Ammon's horn (tissue), 1 donor: ENCODE data around the gene CSK.

Experiments
- DNase-seq: peaks from one replicate; pipeline ENCODE4 v3.0.0-alpha.2; 2016; ENCODE audit warnings: low spot score

CSK gene

DNA sequence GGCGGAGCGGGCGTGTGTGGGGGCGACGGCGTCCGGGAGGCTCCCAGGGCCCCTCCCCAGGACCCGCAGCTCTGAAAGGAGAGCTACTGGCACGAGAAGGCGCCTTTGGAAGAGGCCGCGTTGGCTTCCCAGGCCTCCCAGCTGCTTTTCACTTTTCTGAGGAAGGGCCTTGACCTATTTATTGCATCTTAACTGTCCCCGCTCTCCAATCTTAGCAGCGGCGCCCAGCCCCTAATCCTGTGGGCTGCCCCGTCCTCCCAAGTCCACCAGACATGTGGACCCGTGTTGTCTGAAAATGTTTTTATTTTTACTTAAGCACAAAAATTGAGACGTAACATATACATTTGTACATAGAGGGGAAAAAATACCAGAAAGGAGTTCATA is 61.6 kb downstream of the CSK start:
- no peak for DNase-seq

DNA sequence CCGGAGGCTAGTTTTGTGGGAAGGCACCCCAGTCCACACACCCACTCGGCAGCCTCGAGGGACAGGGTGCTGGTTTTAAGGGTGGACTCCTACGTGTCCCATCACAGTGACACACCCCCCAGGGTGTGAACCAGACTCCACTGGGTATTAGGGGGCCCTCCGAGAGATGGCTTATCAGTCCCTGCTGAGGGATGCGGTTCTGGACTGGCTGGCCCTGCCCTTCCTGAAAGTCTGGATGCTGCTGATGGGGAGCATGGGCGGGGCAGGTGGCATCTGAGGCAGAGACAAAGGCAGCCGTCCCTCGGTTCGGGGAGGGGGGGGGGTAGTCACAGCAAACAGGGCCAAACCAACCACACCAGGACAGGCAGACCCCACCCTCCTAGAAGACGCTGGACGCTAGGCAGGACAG is 62.0 kb downstream of the CSK start:
- DNase-seq = no peak

DNA sequence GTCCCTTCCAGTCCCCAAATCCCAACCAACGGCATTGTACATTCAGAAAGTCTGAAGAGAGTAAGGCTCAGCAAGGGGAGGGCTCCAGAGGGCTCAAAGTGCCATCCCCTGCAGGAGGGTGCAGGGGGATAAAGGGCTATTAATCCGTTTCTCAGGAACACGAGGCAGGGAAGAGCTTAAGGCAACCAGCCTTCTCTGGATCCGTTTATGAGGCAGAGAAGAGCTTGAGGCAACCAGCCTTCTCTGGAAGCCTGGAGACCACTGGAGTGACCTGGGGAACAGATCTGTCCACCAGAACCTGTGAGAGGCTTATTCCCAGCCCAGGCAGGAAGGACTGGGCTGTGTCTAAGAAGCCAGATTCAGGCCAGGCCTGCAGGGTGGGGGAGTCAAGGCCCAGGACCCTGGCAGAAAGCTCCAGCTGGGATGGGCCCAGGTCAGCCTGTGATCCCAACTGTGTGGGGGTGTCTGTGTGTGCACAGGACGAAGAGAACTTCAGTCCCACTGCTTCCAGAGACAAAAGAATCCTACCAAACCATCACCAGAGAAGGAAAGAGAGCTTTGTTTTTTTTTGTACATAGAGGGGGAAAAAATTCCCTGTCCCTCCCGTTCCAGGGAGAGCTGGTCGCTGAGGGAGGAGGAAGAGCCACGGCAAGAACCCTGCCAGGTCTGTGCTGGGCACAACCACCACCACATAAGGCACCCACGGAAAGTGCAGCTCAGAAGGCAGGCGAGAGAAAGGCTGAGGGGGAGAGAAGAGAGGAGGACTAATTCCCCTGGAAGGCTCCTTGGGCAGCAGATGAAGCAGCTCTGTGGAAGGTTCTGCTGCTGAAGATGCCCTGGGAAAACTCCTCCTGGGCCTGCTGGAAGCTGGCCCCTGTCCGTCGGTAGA is 62.7 kb downstream of the CSK start:
- no peak for DNase-seq

- no peak for DNase-seq
Measured at GRCh38 chr15:74845208-74845568, 63.3 kb downstream of the CSK start.

DNA sequence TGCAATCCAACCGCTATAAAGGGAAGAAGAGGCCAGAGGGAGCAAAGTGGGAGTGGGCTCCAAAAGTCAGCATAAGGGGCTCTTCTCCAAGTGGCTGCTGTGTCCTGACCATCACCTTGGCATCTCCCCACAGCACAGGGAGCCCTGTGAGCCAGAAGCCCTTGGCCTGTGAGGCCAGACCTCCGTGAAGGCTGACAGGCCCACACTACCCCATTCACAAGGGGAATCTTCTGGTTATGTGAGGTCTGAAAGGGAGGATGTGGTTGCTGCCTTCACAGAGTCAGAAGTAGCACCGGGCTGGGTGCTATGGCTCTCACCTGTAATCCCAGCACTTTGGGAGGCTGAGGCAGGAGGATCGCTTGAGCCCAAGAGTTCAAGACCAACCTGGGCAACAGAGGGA is 63.7 kb downstream of the CSK start:
- DNase-seq = no peak

DNA sequence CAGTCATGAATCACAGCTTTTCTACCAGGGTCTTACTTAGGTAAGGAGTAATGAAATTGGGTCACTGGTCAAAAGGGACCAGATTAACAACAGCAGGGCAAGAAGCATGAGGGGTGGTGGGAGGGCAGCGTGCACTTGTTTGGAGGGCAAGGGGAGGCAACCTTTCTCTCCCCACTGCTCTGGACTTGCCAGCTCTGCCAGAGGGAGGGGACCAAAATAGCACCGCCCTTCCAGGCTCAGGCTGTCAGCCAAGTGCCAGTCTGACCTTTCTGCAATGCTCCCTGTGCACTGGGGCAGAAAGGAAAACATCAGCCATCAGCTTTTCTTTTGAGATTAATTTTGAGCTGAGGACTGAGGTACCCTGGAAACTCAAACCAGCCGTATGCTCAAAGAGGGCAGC is 65.6 kb downstream of the CSK start:
- DNase-seq = peak; percentile 54

- no peak for DNase-seq
Measured at GRCh38 chr15:74850393-74850792, 68.5 kb downstream of the CSK start.

- DNase-seq = no peak
Measured at GRCh38 chr15:74851960-74852359, 70.1 kb downstream of the CSK start.
